K562 (cell line): ENCODE measurements around the gene RREB1. TPM values are rescaled to one million over a fixed set of nuclear protein-coding genes. Genes with fewer than 3 reads are reported as not detected.
A peak's percentile ranks its signal among the peaks of the same experiment; 100 is the strongest.

Source experiments
- ATAC-seq: fragments of 200-7000 bp; cut with Tn5 transposase; 3 replicates; pipeline ENCODE4 v1.9.1; 2020; ENCODE audit warnings: moderate library complexity
- BruUV-seq: library from RNA; stranded (reverse); fragments of 400-500 nt; replicated peaks from 2 replicates; lab custom pipeline; 2021; lab: Mats Ljungman, UMichigan
- CTCF ChIA-PET: fragments of 300-600 bp; formaldehyde crosslinking; extraction: SDS; loops from one replicate; lab custom pipeline; 2021; ENCODE audit warnings: low intra/inter-chr PET ratio; lab: Yijun Ruan, JAX
- POLR2A ChIA-PET: fragments of 300-600, 350-650 bp; sonication (Branson Sonifier 250); formaldehyde crosslinking; extraction: SDS; loops from one replicate; lab custom pipeline; 2021; ENCODE audit warnings: antibody characterized with exemption, inconsistent platforms; lab: Yijun Ruan, JAX
- DNase-seq, 4 experiments: peaks; one replicate each; pipeline versions ENCODE4 v3.0.0 to v3.0.0-alpha.2; 2011 to 2018; ENCODE audit warnings: low spot score in 3 of 4, mixed read lengths in 3 of 4; ENCODE audit errors: extremely low read depth in 1 of 4
- FAIRE-seq: peaks from 2 replicates; lab custom pipeline; 2011; peaks lifted over from hg19 to GRCh38; lab: Jason Lieb, UNC
- H2AFZ ChIP-seq: 2 replicates; pipeline ENCODE4 v1.6.0; 2011; ENCODE audit warnings: low read depth, low read length, control low read depth, inconsistent platforms
- H3K27ac ChIP-seq: fragments of 200-600 bp; 3 replicates; pipeline ENCODE4 v1.8.0; 2011; ENCODE audit warnings: low read depth, mild to moderate bottlenecking, control low read depth, inconsistent platforms, low read length, moderate library complexity, mixed read lengths; ENCODE audit errors: extremely low read depth
- H3K27me3 ChIP-seq, 2 experiments: fragments of 300-600 bp in 1 of 2; 2 replicates in 1 of 2; 3 replicates in 1 of 2; pipeline versions ENCODE4 v1.6.0 to v1.8.0; 2011; ENCODE audit warnings: inconsistent platforms in 2 of 2, low read length in 2 of 2, mild to moderate bottlenecking in 1 of 2, mixed read lengths in 1 of 2, moderate library complexity in 1 of 2; ENCODE audit not compliant: control insufficient read depth in 2 of 2, insufficient read depth in 2 of 2
- H3K36me3 ChIP-seq: fragments of 300-600 bp; 3 replicates; pipeline ENCODE4 v1.8.0; 2011; ENCODE audit warnings: mild to moderate bottlenecking, low read length, inconsistent platforms; ENCODE audit not compliant: control insufficient read depth, insufficient read depth
- H3K4me1 ChIP-seq, 2 experiments: fragments of 200-600 bp in 1 of 2; replicated peaks in 1 of 2; 2 replicates in 1 of 2; 3 replicates in 1 of 2; pipeline versions ENCODE4 v1.5.1 to v1.8.0; 2011; ENCODE audit warnings: inconsistent platforms in 2 of 2, low read length in 2 of 2, mild to moderate bottlenecking in 1 of 2, mixed read lengths in 1 of 2, moderate library complexity in 1 of 2; ENCODE audit not compliant: control insufficient read depth in 2 of 2, insufficient read depth in 2 of 2
- H3K4me2 ChIP-seq: 2 replicates; pipeline ENCODE4 v1.6.1; 2011; ENCODE audit warnings: low read length, control low read depth, inconsistent platforms, mixed read lengths; ENCODE audit not compliant: insufficient read depth
- H3K4me3 ChIP-seq: fragments of 200-600 bp; sonication (generic), shearing (Covaris generic); 2 replicates; pipeline ENCODE4 v1.5.1; 2016; ENCODE audit warnings: control low read depth, inconsistent platforms
- H3K79me2 ChIP-seq: fragments of 200-600 bp; 3 replicates; pipeline ENCODE4 v1.8.0; 2011; ENCODE audit warnings: low read length, inconsistent platforms; ENCODE audit not compliant: control insufficient read depth, insufficient read depth
- H3K9ac ChIP-seq, 2 experiments: 2 replicates each; pipeline versions ENCODE4 v1.6.0 to v1.6.1; 2011; ENCODE audit warnings: low read depth in 2 of 2, low read length in 2 of 2, control low read depth in 1 of 2, inconsistent platforms in 1 of 2, mild to moderate bottlenecking in 1 of 2, mixed read lengths in 1 of 2; ENCODE audit not compliant: insufficient read depth in 1 of 2
- H3K9me1 ChIP-seq: one replicate; pipeline ENCODE4 v1.6.0; 2011; ENCODE audit warnings: inconsistent platforms, mild to moderate bottlenecking, low read length, moderate library complexity; ENCODE audit not compliant: control insufficient read depth, insufficient read depth
- H3K9me3 ChIP-seq: replicated peaks from 2 replicates; pipeline ENCODE4 v1.5.1; 2011; ENCODE audit warnings: low read depth, low read length, inconsistent platforms; ENCODE audit not compliant: control insufficient read depth, insufficient read depth
- H4K20me1 ChIP-seq: replicated peaks from 2 replicates; pipeline ENCODE4 v1.6.1; 2011; ENCODE audit warnings: low read length, inconsistent platforms, mixed read lengths; ENCODE audit not compliant: control insufficient read depth, insufficient read depth
- ARID2 ChIP-seq: fragments of 450-650 bp; IDR thresholded peaks from 2 replicates; pipeline ENCODE4 v1.6.1; 2017; ENCODE audit warnings: antibody characterized with exemption, mild to moderate bottlenecking
- CSDE1 ChIP-seq, 2 experiments: fragments of 450-650 bp; IDR thresholded peaks; 2 replicates each; pipeline ENCODE4 v1.6.1; 2016; ENCODE audit warnings: mild to moderate bottlenecking in 1 of 2
- EP400 ChIP-seq: fragments of 450-650 bp; IDR thresholded peaks from 2 replicates; pipeline ENCODE4 v1.6.1; 2017; ENCODE audit warnings: antibody characterized with exemption, mild to moderate bottlenecking, moderate library complexity
- HDAC1 ChIP-seq, 2 experiments: fragments of 450-650 bp; IDR thresholded peaks; 2 replicates each; pipeline ENCODE4 v1.6.1; 2016 to 2017; ENCODE audit warnings: inconsistent platforms in 1 of 2, mild to moderate bottlenecking in 1 of 2, moderate library complexity in 1 of 2
- HDAC2 ChIP-seq: fragments of 450-650 bp; IDR thresholded peaks from 2 replicates; pipeline ENCODE4 v1.6.1; 2016; ENCODE audit warnings: mild to moderate bottlenecking
- KDM1A ChIP-seq, 2 experiments: fragments of 450-650 bp; IDR thresholded peaks; 2 replicates each; pipeline ENCODE4 v1.6.1; 2016; ENCODE audit warnings: mild to moderate bottlenecking in 2 of 2
- MXI1 ChIP-seq: IDR thresholded peaks from 2 replicates; pipeline ENCODE4 v1.6.1; 2011; ENCODE audit warnings: low read depth, mild to moderate bottlenecking, improper control_type of control experiment, low read length
- NKRF ChIP-seq: fragments of 450-650 bp; IDR thresholded peaks from 2 replicates; pipeline ENCODE4 v1.6.1; 2016; ENCODE audit warnings: borderline replicate concordance
- RAD51 ChIP-seq: fragments of 450-650 bp; IDR thresholded peaks from 2 replicates; pipeline ENCODE4 v1.7.1; 2016; ENCODE audit warnings: low read depth, mild to moderate bottlenecking, borderline replicate concordance
- RFX1 ChIP-seq: fragments of 450-650 bp; IDR thresholded peaks from 2 replicates; pipeline ENCODE4 v1.6.1; 2016; ENCODE audit warnings: mild to moderate bottlenecking, moderate library complexity
- VEZF1 ChIP-seq: fragments of 200-800 bp; sonication (Bioruptor generic); IDR thresholded peaks from 2 replicates; pipeline ENCODE4 v1.6.1; 2017; ENCODE audit warnings: missing genetic modification characterization, missing compliant biosample characterization
- ZBTB11 ChIP-seq, 3 experiments: fragments of 200-800 bp in 1 of 3; fragments of 250-450 bp in 1 of 3; fragments of 450-650 bp in 1 of 3; sonication (Bioruptor Pico) in 1 of 3; sonication (Bioruptor generic) in 1 of 3; formaldehyde crosslinking in 1 of 3; IDR thresholded peaks; 2 replicates each; pipeline versions ENCODE4 v1.6.1 to v1.8.0; 2016 to 2022; ENCODE audit warnings: mild to moderate bottlenecking in 2 of 3, missing genetic modification characterization in 2 of 3, missing compliant biosample characterization in 1 of 3, moderate library complexity in 1 of 3
- ZNF134 ChIP-seq: fragments of 250-450 bp; sonication (Bioruptor Pico); conservative IDR thresholded peaks from 2 replicates; pipeline ENCODE4 v1.4.0; 2020
- WGBS: fragments of 100-300 bp; shearing (Covaris generic); methylation state at CpG from one replicate; pipeline ENCODE4 v1.1.6; 2016; ENCODE audit warnings: low coverage, mixed read lengths; ENCODE audit not compliant: insufficient coverage; ENCODE audit errors: missing lambda C conversion rate; 5-methylcytosine and 5-hydroxymethylcytosine counted together
- in situ Hi-C: fragments of 300-500 bp; cut with MboI; formaldehyde crosslinking; loops from 4 replicates; pipeline ENCODE4 v1.15.0; 2018; ENCODE audit warnings: inconsistent platforms, mixed read lengths
- intact Hi-C: fragments of 100-400 bp; cut with micrococcal nuclease; formaldehyde crosslinking; loops from 2 replicates; pipeline ENCODE4 v1.14.2; 2022
- polyA plus RNA-seq, 8 experiments: library from polyadenylated mRNA; depleted of rRNA in 4 of 8; stranded (reverse) in 5 of 8; unstranded in 3 of 8; fragments of >200 nt; fragmentation: Nextera tagmentation in 2 of 8; fragmentation: Illumina TruSeq in 1 of 8; extraction: Ambion mirVana in 2 of 8; extraction: Trizol in 1 of 8; gene quantifications; 2 replicates each; pipeline versions ENCODE4 v1.2.1 to v1.2.3, GENCODE V29; 2011 to 2014; ENCODE audit warnings: inconsistent platforms in 1 of 8, missing spikeins in 1 of 8
- total RNA-seq, 7 experiments: library from RNA; depleted of rRNA in 6 of 7; stranded (reverse); fragments of >200 nt in 6 of 7; fragmentation: Illumina TruSeq in 2 of 7; extraction: Trizol in 2 of 7; gene quantifications; 2 replicates each; pipeline versions ENCODE4 v1.2.1 to v1.2.3, GENCODE V29; 2011 to 2021; ENCODE audit warnings: low replicate concordance in 1 of 7

The RREB1 gene
- total and polyA plus RNA-seq, 9 of the 15 experiments (the other 6 are each of a cell fraction or from before 2014, with no cell fraction given) = 3.3 to 64.2 (median 19.3) TPM

- TF ChIP-seq ZBTB11 (CRISPR knock-in tag; IDR thresholded peaks at IDR 0.05) (0 out of 6 replicates have a peak, but pooled peaks of 1 of the 3 experiments have one; percentile 60), RAD51 (0 out of 2 replicates have a peak, but pooled peaks have one; percentile 5), EP400 (0 out of 2 replicates have a peak, but pooled peaks have one; percentile 4)
Measured at GRCh38 chr6:7138046-7138531, 30.3 kb downstream of the RREB1 start (continued).

- in situ Hi-C loops = no loop called here
- Histone ChIP-seq H3K9me1 (no peaks in the 10 kb centered on the region), H3K36me3 (peaks cover 11% of the 10 kb centered on the region; the same call in 2 of the 3 replicates), H3K4me3 (no peak overlapping the region), H3K9me3 (no peaks in the 10 kb centered on the region), H3K4me2 (peak overlapping the region; percentile 20; the same call in 1 of the 2 replicates), H3K9ac (peak overlapping the region in 1 of 2 experiments; percentile 55; a peak in 2 of 4 replicates), H2AFZ (no peak overlapping the region), H3K4me1 (peaks cover 39 to 76% of the 10 kb centered on the region in 2 experiments), H3K27me3 (no peaks in the 10 kb centered on the region), H4K20me1 (no peaks in the 10 kb centered on the region), H3K79me2 (peaks cover 99% of the 10 kb centered on the region), H3K27ac (peak overlapping the region; percentile 64)
- intact Hi-C loops = no loop called here
- FAIRE-seq = peak; percentile 48
- DNase-seq = peak in 2 of 4 experiments; percentile 45 to 58
- POLR2A ChIA-PET = interaction anchor here (0.9 to 3.2 kb wide), 4 partner anchors 8 to 52 kb away, joined by 3 to 14 read pairs (median 8); no protein-coding TSS in a partner anchor
- ATAC-seq = no peak
- BruUV-seq = no TSS peak
- CTCF ChIA-PET = no interaction called here
- 69% methylated on average over 1 of the region's 1 CpG for WGBS
- TF ChIP-seq VEZF1 (CRISPR knock-in tag) = peak; percentile 36; the same call in 1 of the 2 replicates
- TF ChIP-seq CSDE1 (IDR thresholded peaks at IDR 0.05) = no peak
- peak; percentile 28; the same call in 1 of the 2 replicates for TF ChIP-seq NKRF
- TF ChIP-seq HDAC1 (IDR thresholded peaks at IDR 0.05) = peak in 1 of 2 experiments; percentile 59; a peak in 1 of 4 replicates
- 0 out of 2 replicates have a peak, but pooled peaks have one; percentile 46 for TF ChIP-seq ARID2
- no peak for TF ChIP-seq ZNF134 (CRISPR knock-in tag)
- TF ChIP-seq HDAC2 = 0 out of 2 replicates have a peak, but pooled peaks have one; percentile 39
- TF ChIP-seq MXI1 = peak; percentile 32; the same call in 1 of the 2 replicates
- peak in 1 of 2 experiments; percentile 27; a peak in 1 of 4 replicates for TF ChIP-seq KDM1A (IDR thresholded peaks at IDR 0.05)
- TF ChIP-seq RFX1 = peak; percentile 74
Measured at GRCh38 chr6:7138921-7139358, 31.2 kb downstream of the RREB1 start.
